Esophagus (tissue), 2 donors: Measurements from ENCODE around the gene SSR2. TPM values are rescaled to one million over a fixed set of nuclear protein-coding genes. Genes with fewer than 3 reads are reported as not detected.
"Not testable (repeated sequence)": the region's sequence is repeated elsewhere in the genome, so short reads cannot be mapped to it uniquely, and the experiment has no call there.

Experiments
- H3K27ac ChIP-seq, 2 donors: one replicate each; pipeline ENCODE4 v1.5.1; 2013; ENCODE audit warnings: low read depth in 2 of 2, mild to moderate bottlenecking in 2 of 2, inconsistent platforms in 1 of 2, low read length in 1 of 2, moderate library complexity in 1 of 2
- H3K27me3 ChIP-seq, 2 donors: one replicate each; pipeline ENCODE4 v1.6.1; 2013; ENCODE audit warnings: low read length in 2 of 2, control low read depth in 1 of 2, mild to moderate bottlenecking in 1 of 2; ENCODE audit not compliant: insufficient read depth in 2 of 2, control insufficient read depth in 1 of 2
- H3K36me3 ChIP-seq, 2 donors: one replicate each; pipeline ENCODE4 v1.6.1; 2013; ENCODE audit warnings: low read length in 1 of 2; ENCODE audit not compliant: control insufficient read depth in 2 of 2, insufficient read depth in 2 of 2
- H3K4me1 ChIP-seq, 2 donors: one replicate each; pipeline ENCODE4 v1.6.1; 2013; ENCODE audit warnings: low read length in 1 of 2; ENCODE audit not compliant: control insufficient read depth in 2 of 2, insufficient read depth in 2 of 2
- H3K4me3 ChIP-seq, 2 donors: one replicate each; pipeline ENCODE4 v1.5.1; 2013; ENCODE audit warnings: low read length in 2 of 2, mild to moderate bottlenecking in 2 of 2, low read depth in 1 of 2, moderate library complexity in 1 of 2
- H3K9me3 ChIP-seq, 2 donors: one replicate each; pipeline ENCODE4 v1.6.1; 2013; ENCODE audit warnings: mild to moderate bottlenecking in 2 of 2, low read depth in 1 of 2, low read length in 1 of 2, moderate library complexity in 1 of 2; ENCODE audit not compliant: control insufficient read depth in 2 of 2, insufficient read depth in 1 of 2
- WGBS, 2 donors: extraction: QIAGEN DNeasy Blood & Tissue Kit; methylation state at CpG; one replicate each; pipeline ENCODE4 v1.1.7; 2013; 5-methylcytosine and 5-hydroxymethylcytosine counted together
- polyA plus RNA-seq, 2 donors: library from polyadenylated mRNA; stranded (reverse); fragments of 200-250 nt; gene quantifications; one replicate each; pipeline ENCODE4 v1.2.3, GENCODE V29; 2013
- donor health status: healthy with polysubstance abuse.
- donor health status: Bipolar disorder and iron deficiency.

SSR2 gene
- polyA plus RNA-seq, 2 donors, result 67.0 to 145 TPM

DNA sequence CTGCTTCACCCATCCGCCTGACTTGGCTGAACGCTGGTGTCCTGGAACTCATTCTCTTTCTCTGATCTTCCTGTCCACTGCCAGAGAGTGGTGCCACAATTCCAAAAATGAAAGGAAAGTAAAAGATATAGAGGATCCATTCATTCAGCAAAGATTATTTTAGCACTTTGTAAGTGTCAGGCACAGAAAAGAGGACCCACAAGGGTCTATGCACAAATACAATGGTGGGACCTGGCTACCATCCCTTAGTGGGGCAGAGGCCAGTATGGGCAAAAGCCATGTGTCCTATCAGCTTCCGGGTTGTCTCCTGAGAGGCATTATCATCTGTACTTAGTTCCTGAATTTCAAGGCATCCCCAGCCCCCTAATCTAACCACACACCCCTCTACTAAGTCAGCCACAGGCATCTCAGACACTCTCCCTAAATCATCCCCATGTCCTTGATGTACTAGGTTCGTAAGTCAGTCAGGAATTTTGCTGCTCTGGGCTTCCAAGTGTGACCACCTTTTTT lies 19.0 kb downstream of the SSR2 start:
- H3K36me3 ChIP-seq, result no peaks in the 10 kb centered on the region

DNA sequence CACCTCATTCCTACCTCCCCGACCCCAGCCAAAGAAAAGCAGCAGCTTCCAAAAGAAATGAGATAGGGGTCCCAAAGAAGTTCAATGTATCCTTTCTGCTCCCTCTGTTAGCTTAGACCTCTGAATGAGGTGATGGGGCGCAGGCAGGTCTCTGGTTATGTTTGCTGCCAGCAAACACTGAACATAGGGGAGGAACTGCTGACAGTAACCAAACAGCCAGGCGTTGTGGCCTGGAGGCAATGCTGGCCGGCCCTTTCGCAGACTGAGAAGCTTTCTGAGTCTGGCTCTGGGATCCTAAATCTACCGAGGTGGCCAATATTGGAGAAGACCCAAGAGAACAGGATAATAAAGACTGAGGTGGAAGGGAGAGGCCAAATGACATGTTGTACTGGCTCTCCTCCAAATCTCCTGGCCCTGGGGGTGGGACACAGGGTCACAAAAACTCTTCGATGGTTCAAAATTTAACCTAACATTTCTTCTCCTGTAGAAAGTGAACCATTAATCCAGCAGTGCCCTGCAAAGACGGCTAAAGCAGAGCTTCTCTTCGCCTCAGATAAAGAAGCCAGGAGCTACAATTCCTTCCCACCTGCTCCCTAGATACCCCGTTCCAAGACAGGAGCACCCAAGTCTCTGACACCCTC lies 19.6 kb downstream of the SSR2 start:
- Histone ChIP-seq H3K27ac (no peak overlapping the region), H3K4me1 (peaks cover 0 to 2% of the 10 kb centered on the region in 2 donors), H3K36me3 (no peaks in the 10 kb centered on the region), H3K9me3 (no peaks in the 10 kb centered on the region), H3K4me3 (no peak overlapping the region), H3K27me3 (no peaks in the 10 kb centered on the region)
- WGBS, 2 donors, result 52 to 54% methylated on average over 10 of the region's 10 CpGs

More for the DNA sequence above, 19.0 kb downstream of the SSR2 start:
- peaks cover 0 to 2% of the 10 kb centered on the region in 2 donors for H3K4me1 ChIP-seq
- H3K27ac ChIP-seq, result no peak overlapping the region
- WGBS, 2 donors, result 40 to 65% methylated on average over 4 of the region's 4 CpGs
- no peaks in the 10 kb centered on the region for H3K27me3 ChIP-seq
- H3K9me3 ChIP-seq, result no peaks in the 10 kb centered on the region
- no peak overlapping the region for H3K4me3 ChIP-seq

DNA sequence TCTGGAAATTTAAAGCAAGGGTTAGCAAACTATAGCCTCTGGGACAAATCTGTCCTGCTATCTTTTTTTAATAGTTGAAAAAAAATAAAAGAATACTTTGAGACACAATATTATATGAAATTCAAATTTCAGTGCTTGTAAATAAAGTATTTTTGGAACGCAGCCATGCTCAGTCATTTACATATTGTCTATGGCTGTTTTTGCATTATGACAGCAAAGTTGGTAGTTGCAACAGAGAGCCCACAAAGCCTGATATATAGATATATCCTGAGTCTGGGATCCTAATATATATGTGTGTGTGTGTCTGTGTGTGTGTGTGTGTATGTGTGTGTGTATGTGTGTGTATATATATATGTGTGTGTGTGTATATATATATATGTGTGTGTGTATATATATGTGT lies 20.8 kb downstream of the SSR2 start:
- Histone ChIP-seq H3K36me3 (no peaks in the 10 kb centered on the region), H3K4me1 (peaks cover 0 to 2% of the 10 kb centered on the region in 2 donors), H3K27ac (no peak overlapping the region), H3K27me3 (no peaks in the 10 kb centered on the region), H3K4me3 (no peak overlapping the region), H3K9me3 (no peaks in the 10 kb centered on the region)
- 82 to 85% methylated on average over 1 of the region's 1 CpG for WGBS, 2 donors

DNA sequence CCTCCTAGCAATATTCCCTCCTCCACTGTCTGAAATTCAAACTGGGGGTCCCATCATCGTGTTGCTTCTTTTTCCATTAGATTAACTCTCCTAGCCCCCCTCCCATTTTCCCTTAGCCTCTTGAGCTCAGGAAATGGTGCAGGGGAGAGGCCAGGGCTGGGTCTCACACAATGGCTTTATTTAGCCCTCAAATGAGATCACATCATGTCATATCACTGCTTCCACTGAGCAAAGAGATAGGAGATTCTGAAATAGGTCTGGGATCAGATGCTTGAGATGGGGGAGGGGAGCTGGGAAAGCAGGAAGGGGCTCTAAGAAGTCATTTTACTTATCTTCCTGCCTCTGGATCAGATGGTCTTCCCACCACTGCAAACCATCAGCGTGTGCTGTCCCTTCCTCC lies 24.6 kb downstream of the SSR2 start:
- H3K27me3 ChIP-seq, result no peaks in the 10 kb centered on the region
- no peaks in the 10 kb centered on the region for H3K9me3 ChIP-seq
- WGBS, 2 donors, result 39 to 55% methylated on average over 2 of the region's 2 CpGs
- no peak overlapping the region for H3K4me3 ChIP-seq
- H3K27ac ChIP-seq, result no peak overlapping the region
- peaks cover 0 to 2% of the 10 kb centered on the region in 2 donors for H3K4me1 ChIP-seq
- H3K36me3 ChIP-seq, result no peaks in the 10 kb centered on the region

DNA sequence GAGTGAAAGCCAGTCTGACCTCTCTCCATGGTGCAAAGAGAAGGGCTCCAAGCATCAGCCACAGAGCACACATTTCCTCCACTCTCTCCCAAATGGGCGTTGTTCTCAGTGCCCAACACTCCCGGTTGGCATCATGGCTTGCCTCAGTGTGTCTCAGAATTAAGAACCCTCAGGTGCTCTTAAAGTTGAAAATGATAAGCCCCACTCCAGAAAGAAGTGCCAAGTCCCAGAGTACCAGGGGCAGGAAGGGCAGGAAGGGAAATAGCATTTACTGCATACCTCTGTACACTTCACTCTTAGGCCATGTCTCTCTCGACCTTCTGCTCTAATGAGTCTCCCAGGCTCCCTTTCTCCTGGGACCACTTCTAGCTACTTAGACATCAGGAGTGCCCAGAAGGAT lies 27.2 kb downstream of the SSR2 start:
- Histone ChIP-seq H3K4me1 (no peaks in the 10 kb centered on the region), H3K4me3 (no peak overlapping the region), H3K9me3 (no peaks in the 10 kb centered on the region), H3K27me3 (no peaks in the 10 kb centered on the region), H3K27ac (no peak overlapping the region), H3K36me3 (no peaks in the 10 kb centered on the region)
- WGBS, 2 donors, result 79 to 87% methylated on average over 3 of the region's 3 CpGs

DNA sequence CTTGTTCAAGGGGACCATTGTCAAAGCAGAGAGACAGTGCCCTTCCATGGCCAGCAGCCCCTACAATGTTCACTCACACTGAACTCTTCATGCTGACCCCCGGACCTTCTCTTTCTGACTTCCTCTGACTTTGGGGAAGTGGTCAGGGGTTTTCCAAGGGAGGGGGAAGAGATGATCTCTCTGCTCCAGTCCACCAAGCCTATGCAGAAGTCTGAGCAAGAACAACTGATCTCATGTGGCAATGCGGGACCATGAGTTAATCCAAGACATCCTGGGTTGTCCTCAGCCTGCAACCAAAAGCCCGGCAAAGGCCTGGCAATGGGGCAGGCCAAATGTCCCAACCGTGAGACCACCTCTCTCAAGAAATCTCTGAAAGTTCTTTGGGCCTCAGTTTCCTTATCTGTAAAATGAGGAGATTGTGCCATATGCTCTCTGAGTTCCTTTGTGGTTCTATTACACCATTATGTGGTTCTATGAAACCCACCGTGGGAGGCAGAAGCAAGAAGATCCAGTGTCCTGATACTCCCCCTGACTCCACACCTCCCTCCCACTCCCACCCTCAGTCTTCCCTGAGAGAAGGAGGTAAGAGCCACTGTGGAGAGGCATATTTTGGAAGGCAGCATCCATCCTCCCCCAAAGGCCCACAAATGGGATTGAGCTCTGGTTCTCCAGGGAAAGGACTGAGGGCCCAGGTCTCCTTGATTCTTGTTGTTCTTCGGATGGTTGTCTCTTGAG lies 30.6 kb downstream of the SSR2 start:
- Histone ChIP-seq H3K27ac (peak overlapping the region in 1 of 2 donors; percentile 26), H3K4me3 (no peak overlapping the region), H3K4me1 (no peaks in the 10 kb centered on the region), H3K27me3 (no peaks in the 10 kb centered on the region), H3K36me3 (no peaks in the 10 kb centered on the region), H3K9me3 (no peaks in the 10 kb centered on the region)
- WGBS, 2 donors, result 84 to 88% methylated on average over 6 of the region's 6 CpGs

DNA sequence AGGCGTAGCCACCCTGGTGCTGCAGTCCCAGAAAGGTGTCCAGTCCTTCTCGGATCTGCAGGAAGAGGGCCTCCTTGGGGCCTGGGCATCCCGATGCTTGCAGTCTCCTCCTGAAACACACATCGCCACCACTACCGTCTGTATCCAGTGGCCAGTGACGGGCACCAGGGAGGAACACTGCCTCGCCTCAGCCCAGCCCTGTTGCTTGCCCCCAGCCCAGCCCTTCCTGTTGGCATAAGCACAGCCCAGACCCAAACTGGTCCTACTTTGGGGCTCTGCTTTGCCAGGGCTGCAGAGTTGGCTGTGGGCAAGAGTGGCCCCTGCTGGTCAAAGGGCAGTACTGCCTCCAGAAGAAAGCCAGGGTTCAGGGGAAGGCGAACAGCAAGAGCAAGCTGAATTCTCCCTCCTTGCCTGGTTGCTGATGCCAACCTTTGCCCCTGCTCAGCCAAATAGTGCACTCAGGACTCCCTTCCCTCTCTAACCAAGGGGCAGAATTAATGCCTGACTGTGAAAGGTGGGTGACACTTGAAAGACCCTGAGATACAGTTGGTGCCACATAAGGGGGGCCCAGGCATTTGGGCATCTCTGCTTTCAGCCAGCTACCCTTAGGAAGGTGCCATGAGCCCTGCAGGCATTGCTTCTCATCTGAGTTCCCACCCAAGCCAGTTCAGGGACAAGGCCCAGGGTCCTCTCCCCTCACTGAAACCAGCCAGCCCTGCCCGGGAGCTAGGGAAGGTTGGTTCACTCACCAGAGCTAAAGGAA lies 31.3 kb downstream of the SSR2 start:
- H3K4me3 ChIP-seq, result peak overlapping the region; percentile 5 to 22
- H3K27me3 ChIP-seq, result no peaks in the 10 kb centered on the region
- H3K4me1 ChIP-seq, result peaks cover 0 to under 1% of the 10 kb centered on the region in 2 donors
- 20 to 26% methylated on average over 9 of the region's 9 CpGs for WGBS, 2 donors
- H3K9me3 ChIP-seq, result no peaks in the 10 kb centered on the region
- peak overlapping the region in 1 of 2 donors; percentile 38 for H3K27ac ChIP-seq
- H3K36me3 ChIP-seq, result no peaks in the 10 kb centered on the region

DNA sequence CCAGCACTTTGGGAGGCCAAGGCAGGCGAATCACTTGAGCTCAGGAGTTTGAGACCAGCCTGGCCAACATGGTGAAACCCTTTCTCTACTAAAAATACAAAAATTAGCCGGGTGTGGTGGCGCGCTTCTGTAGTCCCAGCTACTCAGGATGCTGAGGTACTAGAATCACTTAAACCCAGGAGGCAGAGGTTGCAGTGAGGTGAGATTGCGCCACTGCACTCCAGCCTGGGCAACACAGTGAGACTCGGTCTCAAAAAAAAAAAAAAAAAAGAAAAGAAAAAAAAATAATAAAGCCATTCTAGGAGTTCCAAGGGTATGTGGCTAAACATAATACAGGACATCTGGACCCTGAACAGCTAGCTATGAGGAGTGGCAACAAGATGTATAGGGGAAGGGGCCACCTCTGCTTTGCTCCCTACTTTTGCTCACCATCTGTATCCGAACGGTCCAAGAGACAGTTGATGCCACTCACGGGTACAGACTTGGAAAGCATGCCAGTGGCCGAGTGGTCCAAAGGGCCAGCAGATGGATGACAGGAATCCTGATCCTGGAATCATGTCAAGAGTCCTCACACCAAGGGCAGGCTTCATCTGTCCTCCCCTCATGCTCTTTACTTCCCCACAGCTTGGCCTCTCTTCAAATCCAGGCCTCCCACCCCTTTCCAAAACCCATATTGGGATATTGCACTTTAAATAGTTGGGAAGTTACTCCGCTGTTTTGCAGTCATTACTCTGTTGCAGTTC lies 35.7 kb downstream of the SSR2 start:
- H3K36me3 ChIP-seq, H3K4me3 ChIP-seq, H3K9me3 ChIP-seq, H3K4me1 ChIP-seq, H3K27ac ChIP-seq, H3K27me3 ChIP-seq: not testable (repeated sequence)
- 82 to 85% methylated on average over 11 of the region's 11 CpGs for WGBS, 2 donors

DNA sequence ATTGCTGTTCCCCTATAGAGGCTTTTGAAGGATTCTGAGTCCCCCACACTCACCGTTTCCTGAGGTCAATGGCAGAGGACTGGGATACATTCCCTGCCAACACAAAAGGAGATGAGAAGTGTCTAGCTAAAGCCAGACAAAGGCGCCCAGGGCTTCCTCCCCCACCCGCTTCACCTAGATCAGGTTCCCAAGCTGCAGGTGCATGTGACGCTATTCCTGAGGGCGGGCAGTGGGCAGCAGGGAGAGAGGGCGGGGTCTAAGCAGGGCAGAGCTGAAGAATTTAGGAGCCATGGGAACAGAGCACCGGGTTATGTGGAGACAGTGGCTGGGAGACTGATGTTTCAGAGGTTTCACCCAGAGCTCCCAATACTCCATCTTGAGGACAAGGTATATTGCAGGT lies 36.4 kb downstream of the SSR2 start:
- peaks cover 2 to 9% of the 10 kb centered on the region in 2 donors for H3K4me1 ChIP-seq
- WGBS, 2 donors, result 76 to 79% methylated on average over 7 of the region's 7 CpGs

More for the DNA sequence above, 36.4 kb downstream of the SSR2 start:
- Histone ChIP-seq H3K27me3 (no peaks in the 10 kb centered on the region), H3K36me3 (no peaks in the 10 kb centered on the region), H3K27ac (no peak overlapping the region), H3K4me3 (no peak overlapping the region), H3K9me3 (no peaks in the 10 kb centered on the region)
